Measurements from ENCODE around the gene CFP.
"Not testable (repeated sequence)": the region's sequence is repeated elsewhere in the genome, so short reads cannot be mapped to it uniquely, and the experiment has no call there.

CFP gene

DNA sequence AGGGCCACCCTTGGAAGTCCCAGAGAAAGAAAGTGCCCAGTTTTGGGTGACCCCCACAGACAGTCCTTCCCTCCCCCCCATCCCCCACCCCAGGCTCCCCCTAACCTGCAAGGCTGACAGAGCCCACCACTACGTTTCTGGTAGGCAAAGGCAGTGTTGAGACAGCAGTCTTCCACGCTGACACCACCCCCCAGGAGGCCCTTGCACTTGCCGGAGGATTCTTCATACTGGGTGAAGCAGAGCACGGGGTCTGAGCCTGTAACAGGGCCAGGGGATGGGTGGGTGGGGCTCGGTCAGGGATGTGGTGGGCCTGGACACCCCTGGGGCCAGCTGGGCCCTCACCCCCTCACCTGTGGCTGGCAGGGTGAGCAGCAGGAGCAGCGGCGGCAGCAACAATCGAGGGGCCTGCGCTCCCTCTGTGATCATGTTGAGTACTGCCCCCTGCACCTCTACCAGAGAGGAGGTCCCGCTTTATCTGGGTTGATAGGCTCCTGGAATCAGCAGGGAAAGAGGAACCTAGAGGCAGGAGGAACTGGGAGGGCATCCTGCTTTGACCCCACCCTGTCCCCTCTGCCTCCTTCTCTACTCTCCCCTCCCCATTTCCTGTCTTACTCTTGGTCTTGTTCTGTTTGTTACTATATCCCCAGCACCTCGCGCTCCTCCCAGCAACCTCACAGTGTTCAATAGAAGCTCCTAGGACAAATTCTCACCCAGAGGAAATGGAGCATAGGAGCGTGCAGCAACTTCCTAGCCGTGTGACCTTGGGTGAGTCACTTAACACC lies at the start of gene CFP:
Gene CFP (minus strand): TSS at position 512 of the 782 bp plus-strand sequence. CDS start 86 bp downstream, at position 426.
- DNase-seq (ENCODE audit: low read depth in 4 of 4, low spot score in 1 of 4) = no peak

DNA sequence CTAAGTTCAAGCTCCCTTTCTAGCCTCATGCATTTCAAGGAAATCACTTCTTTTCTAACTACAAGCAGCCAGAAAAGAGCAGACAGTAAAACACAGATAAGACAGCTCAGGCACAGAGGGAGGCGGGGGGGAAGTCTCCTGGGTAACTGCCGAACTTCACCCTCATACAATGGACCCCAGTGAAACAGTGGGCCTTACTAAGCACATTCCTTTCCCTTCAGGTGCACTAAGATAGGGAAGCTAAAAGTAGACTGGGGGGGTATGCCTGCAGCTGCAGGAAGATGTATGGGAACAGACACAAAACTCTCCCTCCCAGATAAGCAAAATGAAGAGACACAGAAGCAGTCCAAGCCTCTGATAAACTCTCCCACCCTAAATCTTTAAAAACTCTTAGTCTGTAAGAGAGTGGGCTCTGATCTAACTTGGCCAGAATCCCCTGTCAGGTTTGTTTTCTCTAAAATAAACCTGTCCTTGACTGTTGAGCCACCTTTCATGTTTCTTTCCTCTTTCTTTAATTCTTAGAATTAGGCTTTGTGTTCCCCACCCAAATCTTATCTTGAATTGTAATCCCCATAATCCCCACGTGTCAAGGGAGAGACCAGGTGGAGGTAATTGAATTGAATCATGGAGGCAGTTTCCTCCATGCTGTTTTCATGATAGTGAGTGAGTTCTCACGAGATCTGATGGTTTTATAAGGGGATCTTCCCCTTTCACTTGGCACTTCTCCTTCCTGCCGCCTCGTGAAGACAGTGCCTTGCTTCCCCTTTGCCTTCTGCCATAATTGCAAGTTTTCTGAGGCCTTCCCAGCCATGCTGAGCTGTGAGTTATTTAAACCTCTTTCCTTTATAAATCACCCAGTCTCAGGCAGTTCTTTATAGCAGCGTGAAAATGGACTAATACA lies 46.5 kb upstream of the CFP start:
- DNase-seq (ENCODE audit: low read depth in 4 of 4, low spot score in 1 of 4) = not testable (repeated sequence)

DNA sequence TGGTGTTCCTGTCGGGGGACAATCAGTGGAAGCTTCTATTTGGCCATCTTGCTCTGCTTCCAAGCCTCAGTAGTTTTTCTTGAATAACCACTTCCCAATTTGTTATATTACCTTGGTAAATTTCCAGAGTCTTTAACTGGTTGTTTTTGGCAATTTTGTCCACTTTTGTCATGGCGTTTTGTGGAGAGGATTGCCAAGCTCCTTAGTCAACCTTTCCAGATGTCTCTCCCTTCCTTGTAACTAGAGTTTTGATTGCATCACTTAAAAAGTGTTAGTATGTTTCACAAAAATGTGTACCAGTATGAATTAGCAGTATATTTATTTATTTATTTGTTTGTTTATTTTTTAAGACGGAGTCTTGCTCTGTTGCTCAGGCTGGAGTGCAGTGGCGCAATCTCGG lies 45.0 kb upstream of the CFP start:
- DNase-seq (ENCODE audit: low read depth in 4 of 4, low spot score in 1 of 4) = no peak

DNA sequence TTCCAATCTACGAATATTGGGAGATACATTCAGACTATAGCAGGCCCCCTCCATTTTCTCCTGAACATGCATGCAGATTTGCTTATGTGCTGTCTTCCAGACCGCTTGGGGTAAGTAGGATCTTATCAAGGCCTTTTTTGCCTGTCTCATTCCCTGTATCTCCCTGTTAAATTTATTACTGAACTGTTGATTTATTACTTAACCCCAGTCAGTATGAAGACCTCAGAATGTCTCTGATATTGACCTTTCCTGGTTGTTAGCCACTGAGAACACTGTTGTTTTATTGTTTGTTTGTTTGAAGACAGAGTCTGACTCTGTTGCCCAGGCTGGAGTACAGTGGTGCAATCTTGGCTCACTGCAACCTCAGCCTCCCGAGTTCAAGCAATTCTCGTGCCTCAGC lies 36.1 kb upstream of the CFP start:
- DNase-seq (ENCODE audit: low read depth in 4 of 4, low spot score in 1 of 4) = not testable (repeated sequence)

DNA sequence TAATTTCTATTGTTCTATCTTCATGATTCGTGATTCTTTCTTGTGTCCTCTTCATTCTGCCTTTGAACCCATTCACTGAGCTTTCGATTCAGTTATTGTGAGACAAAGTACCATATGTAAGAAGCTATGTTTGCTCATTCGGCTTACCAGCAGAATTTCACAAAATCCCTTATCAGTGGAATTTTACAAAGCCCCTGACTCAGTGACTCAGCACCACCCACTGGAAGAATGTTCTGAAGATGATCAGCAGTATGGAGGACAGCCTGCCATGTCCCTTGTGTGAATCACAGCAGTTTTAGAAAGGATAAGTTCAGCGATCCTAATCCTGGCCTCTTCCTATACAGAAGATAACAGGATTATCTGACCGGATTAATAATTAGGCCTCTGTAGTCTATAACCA lies 35.0 kb upstream of the CFP start:
- DNase-seq (ENCODE audit: low read depth in 4 of 4, low spot score in 1 of 4) = no peak

DNA sequence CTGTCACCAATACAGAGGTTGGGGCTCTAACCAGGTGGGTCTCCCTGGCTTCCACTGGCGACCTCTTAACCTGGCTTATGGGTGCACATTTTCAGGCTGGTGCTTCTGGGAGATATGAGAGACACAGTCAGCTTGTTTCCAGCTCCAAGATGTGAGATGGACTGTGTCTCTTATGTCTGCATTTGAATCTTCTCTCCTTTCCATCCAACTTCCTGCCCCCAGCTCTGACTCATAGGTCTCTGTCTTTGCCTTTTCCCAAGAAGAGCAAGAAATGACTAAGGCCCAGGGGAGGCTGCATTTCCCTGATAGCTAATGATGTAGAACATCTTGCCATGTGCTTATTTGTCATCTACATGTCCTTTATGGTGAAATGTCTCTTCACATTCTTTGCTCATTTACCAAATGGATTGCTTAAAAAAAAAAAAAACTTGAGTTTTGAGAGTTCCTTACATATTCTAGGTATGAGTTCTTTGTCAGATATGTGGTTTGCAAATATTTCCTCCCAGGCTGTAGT lies 32.5 kb upstream of the CFP start:
- DNase-seq (ENCODE audit: low read depth in 4 of 4, low spot score in 1 of 4) = peak in 2 of 4 experiments; percentile 13 to 44

DNA sequence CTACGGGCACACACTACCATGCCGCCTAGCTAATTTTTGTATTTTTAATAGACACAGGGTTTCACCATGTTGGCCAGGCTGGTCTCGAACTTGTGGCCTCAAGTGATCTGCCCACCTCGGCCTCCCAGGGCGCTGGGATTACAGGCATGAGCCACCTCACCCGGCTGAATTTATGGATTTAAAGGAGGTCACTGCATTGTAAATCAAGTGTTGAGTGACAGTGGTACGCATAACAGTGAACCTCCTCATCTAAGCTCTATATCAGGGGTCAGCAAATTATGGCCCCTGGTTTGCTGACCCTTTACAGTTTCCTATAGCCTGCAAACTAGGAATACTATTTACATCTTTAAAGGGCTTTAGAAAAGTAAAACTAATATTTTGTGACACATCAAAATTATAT lies 31.8 kb upstream of the CFP start:
- no peak for DNase-seq (ENCODE audit: low read depth in 4 of 4, low spot score in 1 of 4)

DNA sequence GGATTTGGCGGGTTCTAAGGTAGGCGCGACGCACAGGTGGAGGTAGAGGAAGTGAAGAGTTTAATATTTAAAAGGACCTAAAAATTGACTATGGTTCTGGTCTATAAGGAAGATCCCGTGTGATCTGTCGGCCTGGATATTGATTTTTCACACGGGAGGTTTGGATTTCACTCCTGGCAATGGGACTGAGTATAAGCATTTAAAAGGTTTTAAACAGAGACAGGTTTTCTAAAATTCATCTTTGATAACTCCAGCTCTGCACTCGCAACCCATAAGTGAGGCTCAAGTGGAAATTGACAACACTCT lies 29.6 kb upstream of the CFP start:
- DNase-seq (ENCODE audit: low read depth in 4 of 4, low spot score in 1 of 4) = no peak

DNA sequence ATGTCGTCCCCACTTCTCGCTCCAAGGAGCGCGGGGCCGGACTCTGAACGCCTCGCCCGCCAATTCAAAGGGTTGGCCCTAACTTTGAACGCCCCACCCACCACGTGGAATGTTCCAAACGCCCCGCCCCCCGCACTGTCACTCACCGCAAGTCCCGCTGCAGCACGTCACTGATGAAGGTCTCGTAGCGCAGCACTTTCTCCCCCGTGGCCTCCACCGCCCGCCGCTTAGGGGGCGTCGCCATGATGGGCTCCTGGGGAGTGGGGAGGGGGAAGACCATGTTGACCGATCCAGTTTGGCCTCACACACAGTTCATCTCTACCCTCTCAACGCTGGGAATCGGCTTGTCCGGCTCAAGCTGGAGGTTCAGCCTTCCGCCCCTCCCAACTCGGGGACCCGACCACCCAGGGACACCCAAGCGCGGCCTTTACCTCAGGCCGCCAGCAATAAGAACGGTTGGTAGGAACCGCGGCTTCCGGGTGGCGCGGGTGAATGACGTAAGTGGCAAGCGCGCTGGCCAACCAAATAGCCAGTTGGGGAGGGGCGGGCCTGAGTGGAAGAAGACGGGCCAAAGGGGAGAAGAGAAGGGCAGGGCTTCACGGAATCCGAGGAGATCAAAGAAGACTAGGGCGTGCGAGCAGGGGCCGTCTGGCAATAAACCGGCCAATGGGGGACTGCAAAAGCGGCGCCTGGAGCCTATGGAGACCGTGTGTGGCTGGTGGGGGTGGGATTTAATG lies 29.1 kb upstream of the CFP start, which contains the start of gene UXT:
Gene UXT (minus strand): TSS at position 497 of the 737 bp plus-strand sequence. CDS start 253 bp downstream, at position 244.
- peak; percentile 74 to 87 (median 84) for DNase-seq (ENCODE audit: low read depth in 4 of 4, low spot score in 1 of 4)

DNA sequence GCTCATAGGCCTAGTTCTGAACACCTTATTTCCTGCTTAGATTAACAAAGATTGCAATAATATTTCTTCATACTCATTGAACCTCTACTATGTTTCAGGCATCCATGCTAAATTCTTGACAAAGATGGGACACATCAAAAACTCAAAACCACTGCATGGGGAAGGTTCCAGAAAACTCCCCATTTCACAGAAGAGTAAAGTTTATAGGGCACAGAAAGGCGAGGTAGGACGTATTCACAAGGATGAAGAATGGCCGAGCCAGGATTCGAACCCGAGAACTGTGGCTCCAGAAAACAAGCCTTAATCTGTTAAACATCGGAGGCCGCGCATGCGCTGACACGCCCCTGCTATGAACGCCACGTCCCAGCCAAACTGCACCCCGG lies 28.6 kb upstream of the CFP start:
- DNase-seq (ENCODE audit: low read depth in 4 of 4, low spot score in 1 of 4) = no peak

DNA sequence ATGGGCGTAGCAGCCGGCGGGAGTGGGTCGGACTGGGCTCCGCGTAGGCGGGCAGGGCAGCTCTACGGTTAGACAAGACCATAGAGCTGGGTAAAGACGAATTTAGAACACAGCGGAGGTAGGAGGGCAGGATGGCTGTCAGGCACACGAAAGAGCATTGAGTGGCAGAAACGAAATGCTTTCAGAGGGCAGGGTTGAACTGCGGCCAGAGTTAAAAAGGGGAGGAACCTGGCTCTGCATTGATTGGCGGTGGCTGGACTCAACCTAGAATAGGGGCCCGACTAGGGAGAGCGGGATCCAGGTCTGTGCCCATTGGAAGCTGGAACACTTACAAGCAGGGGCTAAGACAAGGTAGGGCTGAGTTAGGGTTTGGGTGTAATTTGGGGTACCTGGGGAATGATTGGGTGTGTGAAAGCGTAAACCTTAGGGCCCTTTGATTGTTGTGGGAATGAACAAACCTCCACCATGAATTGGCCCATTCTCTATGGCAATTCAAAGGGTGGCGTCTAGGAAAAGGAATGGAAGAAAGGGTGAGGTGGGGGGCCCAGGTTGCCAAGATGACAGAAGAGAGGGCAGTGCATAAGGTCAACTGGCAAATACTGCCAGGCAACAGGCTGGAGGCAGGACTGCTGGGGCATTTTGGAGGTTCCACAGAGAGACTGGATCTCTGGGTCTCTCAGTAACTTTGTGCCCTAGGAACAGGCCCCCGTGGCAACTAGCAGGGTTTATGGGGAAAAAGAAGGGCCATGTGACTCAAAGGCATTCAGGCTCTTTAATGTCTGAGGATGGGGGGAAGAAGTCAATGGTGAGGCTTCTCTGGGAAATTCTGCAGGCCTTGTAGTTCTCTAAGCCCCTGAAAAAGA lies 21.5 kb upstream of the CFP start:
- DNase-seq (ENCODE audit: low read depth in 4 of 4, low spot score in 1 of 4) = no peak

DNA sequence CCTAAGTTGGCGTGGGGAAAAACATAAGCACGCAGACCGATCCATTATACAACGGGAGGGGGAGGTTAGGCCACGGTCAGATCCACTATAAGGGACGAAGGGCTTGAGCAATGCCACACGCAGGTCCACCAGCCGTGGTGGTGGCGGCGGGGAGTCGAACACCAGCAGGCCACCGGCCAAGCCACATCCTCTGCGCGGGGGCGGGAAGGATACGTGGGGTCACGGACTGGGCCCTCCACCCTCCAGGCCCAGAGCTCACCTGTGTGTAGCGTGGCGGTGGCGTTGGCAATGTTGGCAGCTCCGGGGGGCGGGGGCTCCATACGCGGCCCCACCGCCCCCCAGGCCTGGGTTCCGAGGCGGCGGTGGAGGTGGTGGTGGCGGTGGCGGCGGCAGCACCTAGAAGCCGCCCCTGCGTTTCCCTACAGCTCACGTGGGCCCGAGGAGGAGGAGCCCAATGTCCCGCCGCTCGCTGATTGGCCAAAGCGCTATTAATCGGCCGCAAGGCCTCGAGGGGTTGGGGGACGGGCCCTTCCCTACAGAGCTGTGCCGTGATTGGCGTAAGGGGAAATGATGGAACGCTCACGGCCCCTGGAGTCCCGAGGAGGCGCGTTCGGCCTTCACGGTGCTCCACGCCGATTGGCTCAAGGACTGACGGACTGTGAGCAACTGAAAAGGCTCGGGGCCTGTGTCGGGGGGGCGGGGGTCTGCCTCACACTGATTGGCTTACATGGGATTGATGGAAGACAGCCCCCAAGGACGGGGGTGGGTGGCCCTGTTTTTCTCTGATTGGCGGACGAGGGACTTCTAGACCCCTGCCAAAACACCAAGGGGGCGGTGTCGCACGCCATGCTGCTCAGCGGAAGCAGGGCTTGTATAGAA lies 20.7 kb upstream of the CFP start, which contains the start of gene ELK1:
Gene ELK1 (minus strand): TSS at position 400 of the 879 bp plus-strand sequence. CDS start 9,122 bp downstream, outside the sequence.
- peak; percentile 59 to 80 (median 69) for DNase-seq (ENCODE audit: low read depth in 4 of 4, low spot score in 1 of 4)

DNA sequence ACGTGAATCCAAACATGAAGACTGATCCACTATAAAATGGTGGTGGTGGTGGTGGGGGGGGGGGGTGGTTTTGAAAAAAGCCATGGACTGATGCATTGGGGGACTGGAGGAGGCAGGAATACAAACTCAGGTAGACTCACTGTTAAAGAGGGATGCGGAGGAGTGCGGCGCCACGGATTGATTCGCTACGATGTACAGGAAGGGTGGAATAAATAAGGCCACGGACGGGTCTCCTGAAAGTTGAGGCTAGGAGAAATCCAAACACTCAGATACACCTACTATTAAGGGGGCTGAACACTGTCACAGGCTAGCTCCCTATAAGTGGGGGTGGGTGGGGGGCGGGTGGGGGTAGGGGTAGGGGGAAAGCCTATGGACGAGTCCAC lies 20.0 kb upstream of the CFP start:
- DNase-seq (ENCODE audit: low read depth in 4 of 4, low spot score in 1 of 4) = no peak

DNA sequence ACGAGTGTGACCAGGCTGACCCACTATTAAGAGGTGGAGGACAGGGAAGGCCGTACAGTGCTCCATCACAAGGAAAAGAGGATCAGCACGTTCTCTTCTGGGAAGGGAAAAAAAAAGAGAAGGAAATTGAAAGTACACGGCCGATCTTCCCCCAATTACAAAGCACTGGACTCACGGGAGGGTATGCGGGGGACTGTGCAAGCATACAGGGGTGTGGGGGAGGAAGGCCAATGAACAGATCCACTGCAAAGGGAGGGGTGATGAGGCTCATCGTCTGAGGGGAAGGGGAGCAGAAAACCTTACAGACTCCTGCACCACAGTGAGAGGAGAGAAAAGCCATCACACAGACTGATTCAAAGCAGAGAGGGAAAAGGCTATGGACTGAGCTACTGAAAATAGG lies 19.5 kb upstream of the CFP start:
- DNase-seq (ENCODE audit: low read depth in 4 of 4, low spot score in 1 of 4) = no peak

DNA sequence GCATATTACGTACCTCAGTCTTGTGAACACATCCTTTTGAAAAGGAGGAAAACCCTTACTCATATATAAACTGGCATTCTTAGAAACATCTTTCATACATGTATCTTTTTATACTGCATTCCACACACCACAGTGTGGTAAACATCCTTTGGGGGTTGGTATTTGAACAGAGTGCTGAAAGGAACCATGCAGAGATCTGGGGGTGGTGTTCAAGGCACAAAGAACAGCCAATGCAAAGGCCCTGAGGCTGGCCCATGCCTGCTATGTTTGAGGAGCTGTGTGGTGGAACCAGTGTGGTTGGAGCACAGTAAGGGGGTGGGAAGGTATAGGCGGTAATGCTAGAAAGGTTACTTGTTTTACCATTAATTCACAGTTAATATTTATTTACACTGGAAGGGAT lies 18.6 kb upstream of the CFP start:
- DNase-seq (ENCODE audit: low read depth in 4 of 4, low spot score in 1 of 4) = no peak

DNA sequence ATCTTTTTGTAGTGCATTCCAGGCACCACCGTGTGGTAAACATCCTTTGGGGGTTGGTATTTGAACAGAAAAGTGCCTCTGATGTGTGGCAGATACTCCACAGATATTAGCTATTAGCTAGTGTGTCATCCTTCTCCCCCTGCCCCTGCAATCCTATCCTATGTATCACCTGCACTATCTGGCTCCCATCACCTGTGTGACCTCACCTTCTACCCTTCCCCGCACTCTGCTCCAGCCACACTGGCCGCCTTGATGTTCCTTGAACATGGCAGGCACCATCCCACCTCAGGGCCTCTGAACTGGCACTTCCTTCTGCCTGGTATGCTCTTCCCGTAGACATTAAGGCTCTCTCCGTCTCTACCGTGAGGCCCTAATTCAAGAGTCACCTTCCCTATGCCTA lies 16.9 kb upstream of the CFP start:
- DNase-seq (ENCODE audit: low read depth in 4 of 4, low spot score in 1 of 4) = no peak

DNA sequence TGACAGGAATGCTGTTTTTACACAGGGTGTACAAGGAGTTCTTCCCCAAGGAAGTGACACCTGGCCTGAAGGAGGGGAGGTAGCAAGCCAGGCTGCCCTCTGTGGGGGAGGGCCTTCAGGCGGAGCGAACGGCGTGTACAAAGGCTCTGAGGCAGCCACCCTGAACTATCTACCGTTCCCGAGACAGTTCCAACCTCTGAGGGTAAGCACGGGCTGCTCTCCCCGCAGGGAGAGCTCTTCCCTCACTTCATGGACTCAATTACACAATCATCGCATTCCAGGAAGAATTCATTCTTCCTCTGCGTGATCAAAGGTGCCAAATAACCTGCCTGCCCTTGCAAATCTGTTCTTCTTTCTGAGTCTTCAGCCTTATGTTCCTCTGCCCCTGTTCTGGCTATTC lies 15.8 kb upstream of the CFP start:
- DNase-seq (ENCODE audit: low read depth in 4 of 4, low spot score in 1 of 4) = no peak

DNA sequence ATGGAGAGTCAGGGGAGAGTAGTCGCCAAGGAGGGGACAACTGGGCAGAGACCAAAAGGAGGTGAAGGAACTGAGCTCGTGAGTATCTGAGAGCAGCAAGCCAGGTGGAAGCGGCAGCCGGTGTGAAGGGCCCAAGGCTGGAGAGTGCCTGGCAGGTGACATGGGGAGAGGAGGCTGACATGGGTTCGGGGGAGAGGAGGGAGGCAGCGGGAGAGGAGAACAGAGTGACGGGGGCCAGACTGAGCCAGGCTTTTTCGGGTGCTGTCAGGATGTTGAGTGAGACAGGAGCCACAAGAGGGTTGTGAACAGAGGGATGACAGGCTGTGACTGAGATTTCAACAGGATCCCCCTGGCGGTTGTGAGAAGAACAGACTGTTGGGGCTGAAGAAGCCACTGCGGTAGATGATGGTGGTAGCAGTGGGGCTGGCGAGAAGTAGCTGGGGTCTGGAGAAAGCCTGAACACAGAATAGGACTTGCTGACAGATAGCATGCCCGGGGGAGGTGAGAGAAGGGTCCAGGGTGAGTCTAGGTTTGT lies 14.9 kb upstream of the CFP start:
- DNase-seq (ENCODE audit: low read depth in 4 of 4, low spot score in 1 of 4) = no peak

DNA sequence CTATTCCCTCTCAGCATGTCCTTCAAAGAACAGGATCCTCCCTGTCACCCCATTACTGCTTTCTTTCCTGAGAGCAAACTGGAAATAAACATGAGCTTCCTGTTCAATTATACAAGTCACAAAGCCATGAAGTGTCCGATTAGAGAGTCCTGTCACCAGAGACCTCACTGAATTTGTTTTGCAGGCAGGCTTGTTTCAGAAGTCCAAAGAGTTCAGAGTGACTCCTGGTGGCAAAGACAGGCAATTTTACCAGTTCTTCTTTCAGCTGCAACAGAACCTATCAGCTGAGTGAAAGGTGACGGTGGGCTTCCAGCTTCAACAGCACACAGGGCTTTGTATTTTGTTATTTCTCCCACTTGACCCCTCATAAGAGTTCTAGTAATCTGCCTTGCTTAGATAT lies 14.2 kb upstream of the CFP start:
- no peak for DNase-seq (ENCODE audit: low read depth in 4 of 4, low spot score in 1 of 4)

Measured in stimulated activated CD4-positive, alpha-beta T cell treated with anti-CD3 and anti-CD28 coated beads, Interleukin-1b, Interleukin-23, amount 100 ng/mL, for 24 hours (primary cell).